Activated CD4-positive, alpha-beta T cell treated with anti-CD3 and anti-CD28 coated beads, Interleukin-2, Interleukin-4, amounts not matched to agents 100 ng/mL and 50 ng/mL, durations not matched to agents 16 hours and 8 hours (primary cell): ENCODE measurements around the gene KREMEN1.
"Not testable (repeated sequence)": the region's sequence is repeated elsewhere in the genome, so short reads cannot be mapped to it uniquely, and the experiment has no call there.

ENCODE experiments used
- DNase-seq: peaks from one replicate; pipeline ENCODE4 v3.0.0-alpha.2; 2020; ENCODE audit warnings: low spot score

KREMEN1 gene

DNA sequence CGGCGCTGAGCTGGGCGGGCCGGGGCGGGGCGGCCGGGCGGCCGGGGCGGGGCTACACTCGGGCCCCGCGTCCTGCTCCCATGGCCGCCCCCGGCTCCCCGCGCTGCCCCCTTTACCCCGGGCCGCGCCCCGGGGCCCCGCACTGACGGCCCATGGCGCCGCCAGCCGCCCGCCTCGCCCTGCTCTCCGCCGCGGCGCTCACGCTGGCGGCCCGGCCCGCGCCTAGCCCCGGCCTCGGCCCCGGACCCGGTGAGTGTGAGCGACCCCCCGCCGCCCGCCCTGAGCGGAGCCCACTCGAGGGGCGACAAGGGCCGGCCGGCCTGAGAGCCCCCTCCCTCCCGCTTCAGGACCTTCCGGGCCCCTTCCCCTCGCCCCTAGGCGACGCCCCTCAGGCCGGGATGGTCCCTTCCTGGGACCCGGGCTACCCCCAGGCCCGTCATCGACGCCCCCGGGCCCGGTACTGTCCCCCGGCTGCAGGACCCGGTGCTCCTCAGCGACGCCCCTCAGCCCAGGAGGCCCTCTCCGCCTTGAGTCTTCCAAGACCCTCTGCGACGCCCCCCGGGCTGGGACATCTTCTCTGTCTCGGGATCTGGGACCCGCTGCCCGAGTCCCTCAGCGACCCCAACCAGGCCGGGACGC is at the start of gene KREMEN1:
Gene KREMEN1, plus strand, starts transcription at position 57 of the 639 bp plus-strand sequence. Its CDS starts 96 bp downstream, at position 153.
- no peak for DNase-seq

GRCh38 chr22:29023172-29023796 is 49.6 kb upstream of the KREMEN1 start:
- DNase-seq: no peak

DNA sequence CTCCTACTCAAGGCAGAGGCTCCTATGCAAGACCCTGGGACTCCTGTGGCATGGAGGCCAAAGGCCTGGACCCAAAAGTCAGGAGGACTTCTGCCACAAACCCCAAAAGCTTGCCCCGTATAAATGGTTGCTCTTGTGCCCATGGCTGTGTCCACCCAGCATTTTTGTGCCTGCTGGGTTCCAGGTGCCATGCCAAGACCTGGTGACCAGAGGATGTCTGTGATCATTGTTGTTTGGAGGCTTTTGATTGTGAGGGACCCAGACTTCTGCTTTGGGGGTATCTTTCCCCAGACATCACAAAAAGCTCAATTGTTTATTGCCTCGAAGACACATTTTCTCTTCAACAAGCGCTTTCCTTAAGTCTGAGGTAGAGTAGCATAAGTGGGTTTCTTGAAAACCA is 46.3 kb upstream of the KREMEN1 start:
- no peak for DNase-seq

- no peak for DNase-seq
Observed at GRCh38 chr22:29028468-29028867, 44.4 kb upstream of the KREMEN1 start.

DNA sequence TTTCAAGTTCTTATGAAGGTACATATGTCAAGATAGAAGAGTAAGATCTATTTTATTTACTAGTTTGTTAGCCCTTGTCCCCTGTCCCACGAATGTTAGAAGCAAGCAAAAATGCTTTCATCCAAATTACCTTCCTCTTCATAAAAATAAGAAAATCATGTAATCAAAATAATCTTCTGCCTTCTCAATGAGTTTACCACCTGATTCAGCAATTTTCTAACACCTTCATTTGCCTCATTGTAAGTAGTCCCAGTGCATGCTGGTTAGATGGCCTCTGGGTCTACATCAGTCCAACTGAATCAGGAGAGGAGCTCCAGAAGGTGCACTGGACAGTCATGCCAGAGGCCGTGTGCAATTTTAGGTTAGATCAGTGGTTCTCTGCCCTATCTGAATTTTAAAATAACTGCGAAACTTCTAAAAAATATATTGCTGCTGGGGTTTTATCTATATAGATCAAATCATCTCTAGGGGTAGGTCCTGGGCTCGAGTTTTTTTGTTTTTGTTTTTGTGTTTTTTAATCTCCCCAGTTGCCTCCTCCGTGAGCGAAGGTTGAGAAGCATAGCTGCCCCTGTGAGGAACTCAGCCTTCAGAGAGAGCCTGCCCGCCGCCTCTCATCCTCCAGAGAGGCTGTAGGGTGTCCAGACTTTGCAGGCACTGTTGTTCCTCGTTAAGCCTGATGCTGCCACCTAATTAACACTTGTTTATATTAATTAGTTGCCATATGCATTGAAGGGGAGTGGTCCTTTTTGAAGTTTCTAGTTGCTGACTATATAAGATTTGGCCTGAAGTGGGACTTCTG is 43.4 kb upstream of the KREMEN1 start:
- no peak for DNase-seq

DNA sequence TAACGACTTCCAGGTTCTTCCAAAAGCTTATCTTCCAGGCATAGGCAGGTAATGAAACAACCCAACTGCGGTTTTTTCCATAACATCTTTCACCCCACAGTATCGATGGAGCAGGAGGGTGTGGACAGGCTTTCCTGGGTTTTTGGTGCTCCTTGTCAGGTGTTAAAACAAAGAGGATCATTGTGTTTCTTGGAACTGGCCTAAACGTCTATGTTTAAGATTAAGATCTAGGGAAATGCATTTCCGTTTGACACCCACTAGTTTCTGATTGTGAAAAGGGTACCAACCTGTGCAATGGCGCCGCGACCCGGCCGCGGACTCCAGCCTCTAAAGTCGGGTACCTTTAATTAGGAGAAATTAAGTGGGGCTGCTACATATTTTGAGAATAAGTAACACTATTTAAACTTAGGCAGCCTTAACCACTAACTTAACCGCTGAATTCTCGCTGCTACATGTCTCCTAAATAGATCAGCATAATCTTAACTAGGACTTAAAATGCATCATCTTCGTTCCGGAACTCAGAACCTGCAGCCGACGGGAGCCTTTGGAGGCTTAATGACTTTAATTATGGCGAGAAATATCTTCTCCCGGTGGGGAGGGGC is 42.7 kb upstream of the KREMEN1 start:
- no peak for DNase-seq

DNA sequence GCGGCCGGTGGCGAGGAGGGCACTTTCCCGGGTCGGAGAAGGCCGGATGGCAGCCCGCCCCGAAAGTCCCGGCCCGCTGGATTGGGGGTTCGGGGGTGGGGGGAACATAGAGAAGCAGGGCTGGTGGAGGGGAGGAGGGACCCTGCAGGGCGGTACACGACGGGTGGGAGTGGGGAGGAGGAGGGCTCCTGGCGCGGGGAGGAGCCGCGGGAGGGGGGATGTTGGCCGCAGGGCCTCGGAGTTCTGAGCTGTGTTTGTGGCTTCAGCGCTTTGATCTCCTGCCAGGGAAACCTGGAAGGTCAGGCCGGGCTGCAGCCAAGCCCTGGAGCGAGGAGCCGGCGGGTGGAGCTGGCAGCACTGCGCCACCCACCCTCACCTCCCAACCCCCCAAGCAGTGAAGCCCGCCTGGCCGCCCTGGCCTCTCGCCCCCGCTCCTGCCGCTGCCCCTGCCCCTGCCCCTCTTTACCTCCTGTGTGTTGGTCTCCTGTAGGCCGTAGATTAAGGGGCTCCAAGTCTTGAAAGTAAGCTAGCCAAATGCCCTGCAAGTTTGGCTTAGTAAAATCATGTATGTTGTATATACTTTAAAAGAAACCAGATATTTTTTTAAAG is 42.1 kb upstream of the KREMEN1 start:
- no peak for DNase-seq

DNA sequence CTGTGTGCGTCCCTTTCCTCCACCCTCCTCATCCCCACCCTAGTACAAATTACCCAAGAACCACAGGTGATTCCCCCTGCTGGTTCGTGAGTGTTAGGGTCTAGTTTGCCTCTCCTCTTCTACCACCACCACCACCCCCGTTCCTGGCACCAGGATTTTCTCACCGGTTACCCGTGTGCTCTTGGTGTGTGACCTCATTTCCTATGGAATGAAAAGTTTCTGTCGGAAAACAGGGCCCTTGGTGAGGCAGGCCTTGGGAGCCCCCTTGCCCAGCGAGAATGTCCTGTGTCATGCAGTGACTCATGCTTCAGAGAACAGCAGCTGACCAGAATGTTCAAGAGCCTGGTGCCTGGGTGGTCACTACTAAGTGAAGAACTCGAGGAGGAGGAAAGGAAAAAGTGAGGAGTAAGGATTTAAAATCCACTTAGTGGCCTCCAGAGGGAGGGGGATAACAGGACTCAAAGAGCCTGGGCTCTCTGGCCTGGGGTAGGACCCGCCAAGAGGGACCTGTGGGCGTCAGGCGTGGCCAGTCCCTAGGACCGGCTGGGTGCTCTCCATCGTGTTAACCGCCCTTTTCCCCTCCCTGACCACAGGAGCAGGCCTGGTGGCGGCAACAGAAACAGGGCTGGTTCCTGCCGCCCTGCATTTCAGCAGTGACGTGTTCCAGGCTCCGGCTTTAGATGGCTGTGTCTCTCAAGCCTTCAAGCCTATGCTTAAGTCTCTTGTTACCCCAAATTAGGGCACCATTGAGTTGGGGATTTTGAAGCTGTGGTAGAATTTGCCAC is 41.4 kb upstream of the KREMEN1 start:
- no peak for DNase-seq

GRCh38 chr22:29032014-29032475 is 40.8 kb upstream of the KREMEN1 start:
- no peak for DNase-seq

GRCh38 chr22:29032584-29032983 is 40.3 kb upstream of the KREMEN1 start:
- no peak for DNase-seq

DNA sequence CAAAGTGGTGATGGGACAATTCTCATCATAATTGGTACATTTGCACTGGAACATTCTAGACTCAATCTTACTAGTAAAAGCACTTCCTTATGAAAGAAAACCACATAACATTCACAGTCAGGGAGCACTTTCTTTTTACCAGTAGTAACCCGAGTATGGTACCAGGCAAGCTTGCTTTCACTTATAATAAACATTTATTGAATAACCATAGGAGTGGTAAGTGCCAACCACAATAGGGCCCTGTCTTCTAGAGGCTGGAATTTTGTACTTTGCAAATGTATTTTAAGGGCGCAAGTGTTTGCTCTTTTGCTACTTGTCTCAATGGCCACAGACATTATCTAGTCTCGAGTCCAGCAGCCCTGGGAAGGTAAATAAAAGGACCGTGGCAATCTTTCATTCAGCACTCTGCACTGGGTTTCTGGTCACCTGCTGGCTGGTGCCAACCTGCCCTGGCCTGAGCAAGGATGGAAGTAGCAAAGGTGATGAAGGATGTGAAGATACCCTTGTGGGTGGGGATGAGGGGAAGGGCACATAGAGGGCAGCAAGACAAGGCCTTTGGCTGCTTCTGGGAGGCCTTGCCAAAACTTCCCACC is 35.4 kb upstream of the KREMEN1 start:
- DNase-seq: no peak

DNA sequence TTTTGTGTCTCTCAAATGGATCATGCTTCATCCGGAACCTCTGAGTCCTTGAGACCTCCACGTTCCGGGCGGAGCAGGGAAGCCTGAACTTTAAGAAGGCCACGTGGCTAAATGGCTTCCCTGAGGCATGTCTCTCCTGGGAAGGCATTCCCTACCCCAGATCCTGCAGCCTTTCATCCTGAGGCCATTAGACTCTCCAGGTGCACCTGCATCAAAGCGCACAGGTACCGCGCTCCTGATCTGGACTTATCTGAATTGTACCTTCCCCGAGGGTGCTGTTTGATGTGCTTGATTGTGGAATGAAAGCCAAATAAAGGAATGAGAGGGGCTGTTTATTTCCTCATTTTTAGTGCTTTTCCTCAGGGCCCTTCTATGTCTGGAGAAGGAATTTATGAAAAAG is 33.7 kb upstream of the KREMEN1 start:
- DNase-seq: no peak

- not testable (repeated sequence) for DNase-seq
Observed at GRCh38 chr22:29039684-29040083, 33.2 kb upstream of the KREMEN1 start.

- DNase-seq: peak; percentile 77
Observed at GRCh38 chr22:29040385-29041275, 32.2 kb upstream of the KREMEN1 start.

- DNase-seq: no peak
Observed at GRCh38 chr22:29041408-29041807, 31.4 kb upstream of the KREMEN1 start.

DNA sequence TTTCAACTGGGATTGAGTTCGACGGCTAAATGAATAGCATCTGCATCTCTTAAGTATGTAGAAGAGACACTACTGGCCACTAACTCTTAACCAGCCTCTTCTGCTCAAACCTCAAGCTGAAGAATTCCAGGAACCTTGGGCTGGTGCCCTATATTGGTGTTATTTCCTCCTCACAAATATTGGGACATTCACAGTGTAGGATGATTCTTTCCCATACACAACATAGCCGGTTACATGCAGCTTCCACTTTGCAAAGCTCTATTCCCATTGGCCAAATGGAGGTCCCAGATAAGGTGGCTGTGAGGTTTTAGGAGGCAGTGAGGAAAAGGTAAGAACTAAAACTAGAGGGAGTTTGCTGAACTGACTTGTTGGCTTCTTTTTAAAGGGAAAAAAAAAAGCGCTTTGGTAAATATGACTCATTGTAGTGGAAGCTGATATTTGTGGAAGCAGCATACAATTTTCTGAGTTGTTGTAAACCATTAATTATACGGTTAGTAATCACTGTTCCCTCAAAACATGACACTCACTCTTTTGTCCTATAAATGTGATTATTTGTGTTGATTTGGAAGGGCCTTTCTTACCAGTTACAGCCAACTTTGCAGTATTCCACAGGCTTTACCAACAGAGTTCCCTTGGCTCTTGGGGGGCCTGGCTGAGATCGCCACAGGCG is 28.8 kb upstream of the KREMEN1 start:
- DNase-seq: no peak

- DNase-seq: no peak
Observed at GRCh38 chr22:29044657-29045176, 28.1 kb upstream of the KREMEN1 start.

DNA sequence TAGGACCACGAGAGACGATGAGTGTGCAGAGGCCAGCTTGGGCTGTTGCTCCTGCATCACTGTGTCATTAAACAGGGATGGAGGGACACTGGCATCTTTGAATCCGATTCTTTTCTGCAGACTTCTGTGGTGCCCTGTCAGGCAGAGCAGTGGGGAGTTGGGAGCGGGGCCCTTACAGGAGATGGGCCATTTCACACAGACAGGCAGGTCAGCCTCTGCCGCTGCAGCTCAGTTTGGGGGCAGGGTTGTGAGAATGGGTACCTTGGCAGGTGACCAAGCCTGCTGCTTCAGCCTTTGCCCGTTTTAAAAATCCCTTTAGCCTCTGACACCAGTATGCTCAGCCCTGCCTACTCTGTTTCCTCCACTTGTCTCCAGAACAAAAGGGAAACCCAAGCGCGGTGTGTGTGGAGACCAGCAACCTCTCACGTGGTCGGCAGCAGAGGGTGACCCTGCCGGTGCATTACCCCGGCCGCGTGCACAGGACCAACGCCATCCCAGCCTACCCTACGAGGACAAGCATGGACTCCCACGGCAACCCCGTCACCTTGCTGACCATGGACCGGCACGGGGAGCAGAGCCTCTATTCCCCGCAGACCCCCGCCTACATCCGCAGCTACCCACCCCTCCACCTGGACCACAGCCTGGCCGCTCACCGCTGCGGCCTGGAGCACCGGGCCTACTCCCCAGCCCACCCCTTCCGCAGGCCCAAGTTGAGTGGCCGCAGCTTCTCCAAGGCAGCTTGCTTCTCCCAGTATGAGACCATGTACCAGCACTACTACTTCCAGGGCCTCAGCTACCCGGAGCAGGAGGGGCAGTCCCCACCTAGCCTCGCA is 23.8 kb upstream of the KREMEN1 start:
- DNase-seq: no peak
